ENCODE measurements around the gene SHISA9. TPM values are rescaled to one million over a fixed set of nuclear protein-coding genes. Genes with fewer than 3 reads are reported as not detected.

SHISA9 gene
- total RNA-seq, 2 donors from 2014 or later = 20.5 to 24.0 TPM

DNA sequence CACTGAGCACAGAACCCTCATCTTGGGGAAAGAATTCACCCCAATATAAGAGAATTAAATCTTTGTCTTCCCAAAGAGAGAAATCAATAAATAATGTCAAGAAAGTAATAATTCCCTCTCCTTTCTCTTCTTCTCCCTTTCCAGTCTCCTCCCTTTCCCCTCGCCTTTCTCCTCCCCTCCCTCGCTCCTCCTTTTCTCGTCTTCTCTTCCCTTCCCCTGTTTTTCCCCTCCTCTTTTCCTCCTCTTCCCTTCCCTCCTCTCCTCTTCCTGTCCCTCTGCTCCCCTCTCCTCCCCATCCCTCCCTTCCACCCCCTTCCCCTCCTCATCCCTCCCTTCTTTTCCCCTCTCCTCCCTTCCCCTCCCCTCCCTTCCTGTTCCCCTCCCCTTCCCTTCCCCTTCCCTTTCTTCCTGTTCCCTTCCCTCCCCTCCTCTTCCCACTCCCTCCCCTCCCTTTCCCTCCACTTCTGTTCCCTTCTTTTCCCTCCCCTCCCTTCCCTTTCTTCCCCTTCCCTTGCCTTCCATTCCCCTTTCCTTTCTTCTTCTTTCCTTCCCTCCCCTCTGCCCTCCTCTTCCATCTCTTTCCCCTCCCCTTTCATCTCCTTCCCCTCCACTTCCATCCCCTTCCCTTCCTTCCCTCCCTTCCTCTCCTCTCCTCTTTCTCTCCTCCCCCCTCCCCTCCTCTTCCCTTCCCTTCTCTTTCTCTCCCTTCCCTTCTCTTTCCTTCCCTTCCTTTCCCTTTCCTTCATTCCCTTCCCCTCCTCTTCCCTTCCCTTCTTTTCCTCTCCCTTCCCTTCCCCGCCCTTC lies 363.6 kb downstream of the SHISA9 start:
- no peak for DNase-seq (ENCODE audit: low spot score)
- WGBS = 83% methylated on average over 4 of the region's 4 CpGs
- intact Hi-C loops (cut with DNase I) = no loop called here

DNA sequence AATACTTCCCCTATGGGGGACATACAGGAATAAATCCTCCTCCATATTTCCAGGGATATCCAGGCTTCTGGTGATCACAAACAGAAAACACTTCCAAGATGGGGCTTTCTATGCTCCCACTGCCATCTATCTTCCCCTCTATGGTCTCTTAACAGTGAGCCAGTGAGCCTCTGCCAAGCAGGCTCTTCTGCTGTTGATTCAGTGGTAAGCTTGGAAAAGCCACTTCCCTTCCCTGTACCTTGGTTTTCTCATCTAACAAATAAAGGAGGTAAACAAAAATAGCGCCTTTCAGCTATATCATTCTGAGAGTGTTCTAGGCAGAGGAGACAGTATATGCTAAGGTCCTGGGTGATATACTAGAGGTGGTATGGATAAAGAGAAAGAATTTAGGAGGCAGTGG lies 368.0 kb downstream of the SHISA9 start:
- Histone ChIP-seq H3K27me3 (replicated peaks; ENCODE audit: insufficient read depth) (no peaks in the 10 kb centered on the region), H3K4me1 (replicated peaks) (no peaks in the 10 kb centered on the region), H3K27ac (no peak overlapping the region), H3K4me3 (no peak overlapping the region), H3K36me3 (no peaks in the 10 kb centered on the region), H3K9me3 (no peaks in the 10 kb centered on the region)
- intact Hi-C loops (cut with DNase I) = no loop called here
- WGBS = 96% methylated on average over 1 of the region's 1 CpG
- no peak for DNase-seq (ENCODE audit: low spot score)
- TF ChIP-seq, protein P1, sequence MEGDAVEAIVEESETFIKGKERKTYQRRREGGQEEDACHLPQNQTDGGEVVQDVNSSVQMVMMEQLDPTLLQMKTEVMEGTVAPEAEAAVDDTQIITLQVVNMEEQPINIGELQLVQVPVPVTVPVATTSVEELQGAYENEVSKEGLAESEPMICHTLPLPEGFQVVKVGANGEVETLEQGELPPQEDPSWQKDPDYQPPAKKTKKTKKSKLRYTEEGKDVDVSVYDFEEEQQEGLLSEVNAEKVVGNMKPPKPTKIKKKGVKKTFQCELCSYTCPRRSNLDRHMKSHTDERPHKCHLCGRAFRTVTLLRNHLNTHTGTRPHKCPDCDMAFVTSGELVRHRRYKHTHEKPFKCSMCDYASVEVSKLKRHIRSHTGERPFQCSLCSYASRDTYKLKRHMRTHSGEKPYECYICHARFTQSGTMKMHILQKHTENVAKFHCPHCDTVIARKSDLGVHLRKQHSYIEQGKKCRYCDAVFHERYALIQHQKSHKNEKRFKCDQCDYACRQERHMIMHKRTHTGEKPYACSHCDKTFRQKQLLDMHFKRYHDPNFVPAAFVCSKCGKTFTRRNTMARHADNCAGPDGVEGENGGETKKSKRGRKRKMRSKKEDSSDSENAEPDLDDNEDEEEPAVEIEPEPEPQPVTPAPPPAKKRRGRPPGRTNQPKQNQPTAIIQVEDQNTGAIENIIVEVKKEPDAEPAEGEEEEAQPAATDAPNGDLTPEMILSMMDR (IDR thresholded peaks at IDR 0.05) = no peak
- TF ChIP-seq POLR2AphosphoS5 (IDR thresholded peaks at IDR 0.05) (no peak), POLR2A (IDR thresholded peaks at IDR 0.05) (no peak)

More for the DNA sequence above, 363.6 kb downstream of the SHISA9 start:
- TF ChIP-seq, protein P1 (IDR thresholded peaks at IDR 0.05) = no peak
- TF ChIP-seq POLR2AphosphoS5 (IDR thresholded peaks at IDR 0.05) (no peak), POLR2A (IDR thresholded peaks at IDR 0.05) (no peak)
- H3K4me3 ChIP-seq = no peak overlapping the region
- no peak overlapping the region for H3K27ac ChIP-seq
- H3K36me3 ChIP-seq = no peaks in the 10 kb centered on the region
- no peaks in the 10 kb centered on the region for H3K9me3 ChIP-seq
- H3K4me1 ChIP-seq (replicated peaks) = no peaks in the 10 kb centered on the region
- H3K27me3 ChIP-seq (replicated peaks; ENCODE audit: insufficient read depth) = no peaks in the 10 kb centered on the region

DNA sequence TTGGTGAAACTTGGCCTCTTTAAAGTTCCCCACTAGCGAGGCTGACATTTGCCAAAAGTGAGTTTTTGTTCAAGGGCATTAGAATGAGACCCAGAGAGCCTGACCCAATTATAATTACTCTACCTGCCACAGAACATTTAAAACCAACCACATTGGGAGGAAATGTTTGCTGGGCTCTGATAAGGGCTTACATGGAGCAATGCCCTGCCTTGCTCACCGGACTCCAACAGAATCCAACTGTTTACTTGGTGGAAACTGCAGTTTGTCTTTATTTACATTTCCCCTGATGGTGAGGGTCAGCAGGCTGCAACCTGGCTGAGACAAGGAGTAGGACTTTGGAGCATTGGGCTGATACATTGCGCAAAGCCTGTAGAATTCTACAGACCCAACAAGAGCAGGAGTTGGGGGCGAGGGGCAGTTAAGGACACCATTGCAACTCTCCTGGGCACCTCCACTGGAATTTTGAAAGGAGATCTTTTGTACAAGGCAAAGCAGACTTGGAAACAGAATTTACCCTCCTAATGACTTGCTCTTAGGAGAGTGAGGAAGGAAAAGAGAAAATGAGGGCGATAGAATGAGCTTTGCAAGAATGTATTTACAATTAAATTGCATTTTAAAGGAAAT lies 368.6 kb downstream of the SHISA9 start:
- H3K4me1 ChIP-seq (replicated peaks) = no peaks in the 10 kb centered on the region
- intact Hi-C loops (cut with DNase I) = no loop called here
- H3K36me3 ChIP-seq = no peaks in the 10 kb centered on the region
- H3K27ac ChIP-seq = no peak overlapping the region
- DNase-seq (ENCODE audit: low spot score) = no peak
- WGBS = 77% methylated on average over 5 of the region's 5 CpGs
- H3K27me3 ChIP-seq (replicated peaks; ENCODE audit: insufficient read depth) = no peaks in the 10 kb centered on the region
- TF ChIP-seq POLR2AphosphoS5 (IDR thresholded peaks at IDR 0.05) (no peak), POLR2A (IDR thresholded peaks at IDR 0.05) (no peak)
- TF ChIP-seq, protein P1 (IDR thresholded peaks at IDR 0.05) = no peak
- H3K9me3 ChIP-seq = no peaks in the 10 kb centered on the region
- H3K4me3 ChIP-seq = no peak overlapping the region

DNA sequence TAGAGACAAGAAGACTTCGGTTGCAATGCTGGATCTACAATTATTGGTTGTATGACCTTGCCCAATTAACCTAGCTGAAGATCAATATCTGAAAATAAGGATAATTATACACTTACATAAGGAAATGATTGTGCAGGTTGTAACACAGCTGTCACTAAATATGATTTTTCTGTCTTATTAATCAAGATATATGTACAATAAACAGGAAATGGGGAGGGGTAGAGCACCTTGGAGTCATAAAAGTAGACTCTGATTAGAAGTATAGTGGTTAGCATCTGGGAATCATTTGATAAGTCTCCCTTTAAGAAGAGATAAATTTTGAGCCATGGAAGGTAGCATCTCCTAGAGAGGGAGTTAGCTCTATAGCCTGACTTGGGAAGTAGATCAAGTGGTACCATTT lies 369.2 kb downstream of the SHISA9 start:
- intact Hi-C loops (cut with DNase I) = no loop called here

More for the DNA sequence above, 369.2 kb downstream of the SHISA9 start:
- 82% methylated on average over 1 of the region's 1 CpG for WGBS
- H3K4me1 ChIP-seq (replicated peaks) = no peaks in the 10 kb centered on the region
- no peak overlapping the region for H3K4me3 ChIP-seq
- H3K36me3 ChIP-seq = no peaks in the 10 kb centered on the region
- no peaks in the 10 kb centered on the region for H3K27me3 ChIP-seq (replicated peaks; ENCODE audit: insufficient read depth)
- TF ChIP-seq POLR2AphosphoS5 (IDR thresholded peaks at IDR 0.05) = no peak
- TF ChIP-seq POLR2A (IDR thresholded peaks at IDR 0.05) = no peak
- TF ChIP-seq, protein P1 (IDR thresholded peaks at IDR 0.05) = no peak
- no peak overlapping the region for H3K27ac ChIP-seq
- H3K9me3 ChIP-seq = no peaks in the 10 kb centered on the region
- no peak for DNase-seq (ENCODE audit: low spot score)

All from prostate gland (tissue), 2 donors.